H9 (cell line): ENCODE data around the gene OR5K2. TPM values are rescaled to one million over a fixed set of nuclear protein-coding genes. Genes with fewer than 3 reads are reported as not detected.

Experiments
- DNase-seq: peaks from one replicate; pipeline ENCODE4 v3.0.0-alpha.2; 2017
- H2AFZ ChIP-seq: one replicate; pipeline ENCODE4 v1.6.1; 2013; ENCODE audit warnings: mild to moderate bottlenecking, low read length, control low read depth, moderate library complexity
- H2AK5ac ChIP-seq: 2 replicates; pipeline ENCODE4 v1.6.1; 2013; ENCODE audit warnings: low read length, control low read depth, mixed read lengths; ENCODE audit not compliant: insufficient read length
- H2BK120ac ChIP-seq: one replicate; pipeline ENCODE4 v1.6.1; 2013; ENCODE audit warnings: low read depth, mild to moderate bottlenecking, low read length, control low read depth, inconsistent platforms; ENCODE audit not compliant: poor library complexity, severe bottlenecking
- H2BK12ac ChIP-seq: 2 replicates; pipeline ENCODE4 v1.6.1; 2013; ENCODE audit warnings: low read length, control low read depth, mixed read lengths, low read depth; ENCODE audit not compliant: insufficient read length
- H2BK15ac ChIP-seq: 2 replicates; pipeline ENCODE4 v1.6.1; 2013; ENCODE audit warnings: low read depth, low read length, control low read depth
- H2BK20ac ChIP-seq: one replicate; pipeline ENCODE4 v1.6.1; 2013; ENCODE audit warnings: low read depth, mild to moderate bottlenecking, low read length, control low read depth, inconsistent platforms; ENCODE audit not compliant: poor library complexity, severe bottlenecking
- H2BK5ac ChIP-seq: 2 replicates; pipeline ENCODE4 v1.6.1; 2013; ENCODE audit warnings: low read length, control low read depth, mixed read lengths; ENCODE audit not compliant: insufficient read length
- H3K14ac ChIP-seq: 2 replicates; pipeline ENCODE4 v1.6.1; 2013; ENCODE audit warnings: low read length, control low read depth; ENCODE audit not compliant: insufficient read depth
- H3K18ac ChIP-seq: 2 replicates; pipeline ENCODE4 v1.6.1; 2013; ENCODE audit warnings: low read depth, mild to moderate bottlenecking, mixed read lengths, low read length, control low read depth; ENCODE audit not compliant: insufficient read length
- H3K23ac ChIP-seq: 2 replicates; pipeline ENCODE4 v1.6.1; 2013; ENCODE audit warnings: low read length, control low read depth, mixed read lengths, low read depth; ENCODE audit not compliant: insufficient read length
- H3K23me2 ChIP-seq: 2 replicates; pipeline ENCODE4 v1.6.1; 2013; ENCODE audit warnings: low read depth, mild to moderate bottlenecking, mixed read lengths, low read length, control low read depth; ENCODE audit not compliant: insufficient read length, poor library complexity, severe bottlenecking
- H3K27ac ChIP-seq: 2 replicates; pipeline ENCODE4 v1.5.1; 2013; ENCODE audit warnings: low read length, control low read depth, mixed read lengths, low read depth; ENCODE audit not compliant: insufficient read length
- H3K27me3 ChIP-seq: 2 replicates; pipeline ENCODE4 v1.6.1; 2013; ENCODE audit warnings: low read length, control low read depth, inconsistent platforms; ENCODE audit not compliant: insufficient read depth
- H3K4ac ChIP-seq: 2 replicates; pipeline ENCODE4 v1.6.1; 2013; ENCODE audit warnings: low read depth, mild to moderate bottlenecking, control low read depth, inconsistent platforms, low read length, moderate library complexity
- H3K4me1 ChIP-seq: 2 replicates; pipeline ENCODE4 v1.6.1; 2013; ENCODE audit warnings: low read length, control low read depth, inconsistent platforms; ENCODE audit not compliant: insufficient read depth
- H3K4me2 ChIP-seq: 2 replicates; pipeline ENCODE4 v1.6.1; 2013; ENCODE audit warnings: low read length, control low read depth, mixed read lengths; ENCODE audit not compliant: insufficient read length, insufficient read depth
- H3K56ac ChIP-seq: 2 replicates; pipeline ENCODE4 v1.6.1; 2013; ENCODE audit warnings: low read depth, mild to moderate bottlenecking, mixed read lengths, low read length, control low read depth; ENCODE audit not compliant: insufficient read length
- H3K79me1 ChIP-seq: 2 replicates; pipeline ENCODE4 v1.6.1; 2013; ENCODE audit warnings: low read depth, mild to moderate bottlenecking, moderate library complexity, low read length, control low read depth, inconsistent platforms; ENCODE audit not compliant: insufficient read depth, poor library complexity, severe bottlenecking
- H3K79me2 ChIP-seq: 2 replicates; pipeline ENCODE4 v1.6.1; 2013; ENCODE audit warnings: low read length, control low read depth, inconsistent platforms; ENCODE audit not compliant: insufficient read depth
- H3K9ac ChIP-seq: 2 replicates; pipeline ENCODE4 v1.6.1; 2013; ENCODE audit warnings: low read length, control low read depth, mixed read lengths; ENCODE audit not compliant: insufficient read length; ENCODE audit errors: extremely low read depth
- H3K9me3 ChIP-seq: one replicate; pipeline ENCODE4 v1.6.1; 2013; ENCODE audit warnings: low read depth, low read length, inconsistent platforms; ENCODE audit not compliant: control insufficient read depth
- H3T11ph ChIP-seq: one replicate; pipeline ENCODE4 v1.6.1; 2013; ENCODE audit warnings: mild to moderate bottlenecking, low read length, control low read depth, inconsistent platforms
- H4K20me1 ChIP-seq: one replicate; pipeline ENCODE4 v1.6.1; 2013; ENCODE audit not compliant: control insufficient read depth, insufficient read length, insufficient read depth
- H4K5ac ChIP-seq: 2 replicates; pipeline ENCODE4 v1.6.1; 2013; ENCODE audit warnings: low read depth, mild to moderate bottlenecking, mixed read lengths, low read length, control low read depth; ENCODE audit not compliant: insufficient read length
- H4K8ac ChIP-seq: replicated peaks from 2 replicates; pipeline ENCODE4 v1.6.1; 2013; ENCODE audit warnings: low read length, control low read depth, mixed read lengths, low read depth; ENCODE audit not compliant: insufficient read length
- H4K91ac ChIP-seq: 2 replicates; pipeline ENCODE4 v1.6.1; 2013; ENCODE audit warnings: low read depth, mild to moderate bottlenecking, moderate library complexity, mixed read lengths, low read length, control low read depth; ENCODE audit not compliant: insufficient read length
- H3K27ac Mint-ChIP-seq, 3 experiments: 2 replicates in 2 of 3; 3 replicates in 1 of 3; pipeline ENCODE4 v1.8.0; 2020 to 2021; ENCODE audit warnings: mixed read lengths in 3 of 3, mild to moderate bottlenecking in 1 of 3, moderate library complexity in 1 of 3
- H3K27me3 Mint-ChIP-seq: 2 replicates; pipeline ENCODE4 v1.8.0; 2021; ENCODE audit warnings: low read depth, mild to moderate bottlenecking, moderate library complexity, mixed read lengths
- H3K36me3 Mint-ChIP-seq, 3 experiments: 2 replicates in 2 of 3; 3 replicates in 1 of 3; pipeline ENCODE4 v1.8.0; 2020 to 2021; ENCODE audit warnings: low read depth in 3 of 3, mixed read lengths in 3 of 3; ENCODE audit not compliant: insufficient read depth in 1 of 3
- H3K4me1 Mint-ChIP-seq, 2 experiments: 2 replicates each; pipeline ENCODE4 v1.8.0; 2020; ENCODE audit warnings: mixed read lengths in 2 of 2
- H3K4me3 Mint-ChIP-seq, 2 experiments: 2 replicates in 1 of 2; 3 replicates in 1 of 2; pipeline ENCODE4 v1.8.0; 2020 to 2021; ENCODE audit warnings: mild to moderate bottlenecking in 2 of 2, mixed read lengths in 2 of 2, moderate library complexity in 1 of 2
- H3K9me3 Mint-ChIP-seq, 2 experiments: 2 replicates in 1 of 2; 3 replicates in 1 of 2; pipeline ENCODE4 v1.8.0; 2020; ENCODE audit warnings: mild to moderate bottlenecking in 2 of 2, mixed read lengths in 2 of 2, moderate library complexity in 1 of 2
- WGBS: extraction: QIAGEN DNeasy Blood & Tissue Kit; methylation state at CpG from one replicate; pipeline ENCODE4 v1.1.7; 2013; ENCODE audit warnings: missing lambda C conversion rate, low lambda C conversion rate, mixed read lengths; ENCODE audit not compliant: insufficient read length; ENCODE audit errors: extremely low coverage; 5-methylcytosine and 5-hydroxymethylcytosine counted together
- total RNA-seq: library from RNA; stranded (reverse); gene quantifications from 2 replicates; pipeline ENCODE4 v1.2.1, GENCODE V29; 2021
- TF ChIP-seq, protein P1 (sequence below): fragments of 200-600 bp; sonication (generic); conservative IDR thresholded peaks from 3 replicates; pipeline ENCODE4 v1.8.0; 2021; ENCODE audit warnings: antibody characterized with exemption, mild to moderate bottlenecking

The OR5K2 gene
- total RNA-seq, 1 experiment from 2014 or later: not detected

- H3K27me3 Mint-ChIP-seq: no peaks in the 10 kb centered on the region
- no peak overlapping the region for H3K9ac ChIP-seq
- no peak overlapping the region for H2AFZ ChIP-seq
- H3K9me3 ChIP-seq: no peaks in the 10 kb centered on the region
- H3K14ac ChIP-seq: no peak overlapping the region
- H2BK120ac ChIP-seq: no peak overlapping the region
- H2BK12ac ChIP-seq: no peak overlapping the region
- peaks cover 2% of the 10 kb centered on the region for H3K4me1 ChIP-seq
- no CpG with 5 or more reads among the region's 1 CpG for WGBS
- peaks cover 11% of the 10 kb centered on the region; the same call in 1 of the 2 replicates for H3K79me2 ChIP-seq
- TF ChIP-seq, protein P1, sequence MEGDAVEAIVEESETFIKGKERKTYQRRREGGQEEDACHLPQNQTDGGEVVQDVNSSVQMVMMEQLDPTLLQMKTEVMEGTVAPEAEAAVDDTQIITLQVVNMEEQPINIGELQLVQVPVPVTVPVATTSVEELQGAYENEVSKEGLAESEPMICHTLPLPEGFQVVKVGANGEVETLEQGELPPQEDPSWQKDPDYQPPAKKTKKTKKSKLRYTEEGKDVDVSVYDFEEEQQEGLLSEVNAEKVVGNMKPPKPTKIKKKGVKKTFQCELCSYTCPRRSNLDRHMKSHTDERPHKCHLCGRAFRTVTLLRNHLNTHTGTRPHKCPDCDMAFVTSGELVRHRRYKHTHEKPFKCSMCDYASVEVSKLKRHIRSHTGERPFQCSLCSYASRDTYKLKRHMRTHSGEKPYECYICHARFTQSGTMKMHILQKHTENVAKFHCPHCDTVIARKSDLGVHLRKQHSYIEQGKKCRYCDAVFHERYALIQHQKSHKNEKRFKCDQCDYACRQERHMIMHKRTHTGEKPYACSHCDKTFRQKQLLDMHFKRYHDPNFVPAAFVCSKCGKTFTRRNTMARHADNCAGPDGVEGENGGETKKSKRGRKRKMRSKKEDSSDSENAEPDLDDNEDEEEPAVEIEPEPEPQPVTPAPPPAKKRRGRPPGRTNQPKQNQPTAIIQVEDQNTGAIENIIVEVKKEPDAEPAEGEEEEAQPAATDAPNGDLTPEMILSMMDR: no peak
- no peaks in the 10 kb centered on the region for H3K9me3 Mint-ChIP-seq
- H3K18ac ChIP-seq: no peak overlapping the region
- peaks cover 9% of the 10 kb centered on the region for H3K23me2 ChIP-seq
- no peak overlapping the region for H3T11ph ChIP-seq
- no peak overlapping the region for H3K23ac ChIP-seq
- H2BK5ac ChIP-seq: no peak overlapping the region
- H4K5ac ChIP-seq: no peak overlapping the region
- H3K4ac ChIP-seq: no peak overlapping the region
- no peak overlapping the region for H4K8ac ChIP-seq
- H3K27ac Mint-ChIP-seq: peak overlapping the region in 1 of 3 experiments; percentile 60; a peak in 1 of 7 replicates
- H2BK20ac ChIP-seq: no peak overlapping the region
- no peaks in the 10 kb centered on the region for H3K27me3 ChIP-seq
- no peaks in the 10 kb centered on the region for H4K20me1 ChIP-seq
- peaks cover 17 to 52% (median 43%) of the 10 kb centered on the region in 3 experiments for H3K36me3 Mint-ChIP-seq
- no peak for DNase-seq
- no peak overlapping the region for H2BK15ac ChIP-seq
- H3K4me1 Mint-ChIP-seq: peaks cover 24 to 36% of the 10 kb centered on the region in 2 experiments
- H2AK5ac ChIP-seq: no peak overlapping the region
- no peak overlapping the region for H3K4me2 ChIP-seq
- no peak overlapping the region for H3K27ac ChIP-seq
- no peak overlapping the region for H4K91ac ChIP-seq
- H3K79me1 ChIP-seq: no peaks in the 10 kb centered on the region
- H3K4me3 Mint-ChIP-seq: no peak overlapping the region; a peak in 1 of 5 replicates
- H3K56ac ChIP-seq: no peak overlapping the region
These were observed 21.9 kb downstream of the OR5K2 start for GRCh38 chr3:98519351-98519750.
